ENCODE data around the gene PLPP4.

The PLPP4 gene

GRCh38 chr10:120517881-120518484, 61.0 kb downstream of the PLPP4 start:
- no peak for DNase-seq (ENCODE audit: low spot score)

- no peak for DNase-seq (ENCODE audit: low spot score)
These were observed 64.9 kb downstream of the PLPP4 start for GRCh38 chr10:120521880-120522279.

GRCh38 chr10:120527691-120528090, 70.7 kb downstream of the PLPP4 start:
- no peak for DNase-seq (ENCODE audit: low spot score)

GRCh38 chr10:120530699-120531098, 73.7 kb downstream of the PLPP4 start:
- no peak for DNase-seq (ENCODE audit: low spot score)

- DNase-seq (ENCODE audit: low spot score), result no peak
These were observed 81.1 kb downstream of the PLPP4 start for GRCh38 chr10:120538091-120538490.

GRCh38 chr10:120539076-120539475, 82.0 kb downstream of the PLPP4 start:
- DNase-seq (ENCODE audit: low spot score), result no peak

GRCh38 chr10:120540486-120540885, 83.5 kb downstream of the PLPP4 start:
- DNase-seq (ENCODE audit: low spot score), result no peak

- DNase-seq (ENCODE audit: low spot score), result no peak
These were observed 85.0 kb downstream of the PLPP4 start for GRCh38 chr10:120541984-120542383.

GRCh38 chr10:120542591-120542990, 85.6 kb downstream of the PLPP4 start:
- no peak for DNase-seq (ENCODE audit: low spot score)

GRCh38 chr10:120543291-120543690, 86.3 kb downstream of the PLPP4 start:
- no peak for DNase-seq (ENCODE audit: low spot score)

GRCh38 chr10:120548210-120548609, 91.2 kb downstream of the PLPP4 start:
- DNase-seq (ENCODE audit: low spot score), result no peak

- DNase-seq (ENCODE audit: low spot score), result no peak
These were observed 95.2 kb downstream of the PLPP4 start for GRCh38 chr10:120552262-120552661.

- DNase-seq (ENCODE audit: low spot score), result no peak
These were observed 96.9 kb downstream of the PLPP4 start for GRCh38 chr10:120553911-120554310.

- no peak for DNase-seq (ENCODE audit: low spot score)
These were observed 98.4 kb downstream of the PLPP4 start for GRCh38 chr10:120555436-120555835.

- no peak for DNase-seq (ENCODE audit: low spot score)
These were observed 99.0 kb downstream of the PLPP4 start for GRCh38 chr10:120555842-120556532.

- DNase-seq (ENCODE audit: low spot score), result no peak
These were observed 100.3 kb downstream of the PLPP4 start for GRCh38 chr10:120557311-120557710.

GRCh38 chr10:120559800-120560199, 102.8 kb downstream of the PLPP4 start:
- no peak for DNase-seq (ENCODE audit: low spot score)

- no peak for DNase-seq (ENCODE audit: low spot score)
These were observed 105.9 kb downstream of the PLPP4 start for GRCh38 chr10:120562956-120563355.

GRCh38 chr10:120570418-120570817, 113.4 kb downstream of the PLPP4 start:
- no peak for DNase-seq (ENCODE audit: low spot score)

GRCh38 chr10:120571266-120571665, 114.2 kb downstream of the PLPP4 start:
- no peak for DNase-seq (ENCODE audit: low spot score)

- DNase-seq (ENCODE audit: low spot score), result no peak
These were observed 115.3 kb downstream of the PLPP4 start for GRCh38 chr10:120572307-120572706.

GRCh38 chr10:120573355-120573754, 116.3 kb downstream of the PLPP4 start:
- DNase-seq (ENCODE audit: low spot score), result no peak

GRCh38 chr10:120574981-120575380, 118.0 kb downstream of the PLPP4 start:
- no peak for DNase-seq (ENCODE audit: low spot score)

- DNase-seq (ENCODE audit: low spot score), result no peak
These were observed 118.4 kb downstream of the PLPP4 start for GRCh38 chr10:120575411-120575810.

Measured in AG08396 (cell line).